Esophagus squamous epithelium (tissue), 4 donors: ENCODE results near the gene SLFN12.

Experiments
- CTCF ChIP-seq, 6 experiments: fragments of 450-650 bp in 4 of 6; fragments of 200-600 bp in 2 of 6; sonication (generic) in 2 of 6; IDR thresholded peaks; one replicate each; pipeline ENCODE4 v1.5.1; 2016 to 2019; ENCODE audit warnings: antibody characterized with exemption in 6 of 6, mild to moderate bottlenecking in 4 of 6, moderate library complexity in 4 of 6
- POLR2A ChIP-seq, 4 donors: fragments of 450-650 bp; IDR thresholded peaks; one replicate each; pipeline ENCODE4 v1.6.1; 2017; ENCODE audit warnings: antibody characterized with exemption in 4 of 4, mild to moderate bottlenecking in 4 of 4, moderate library complexity in 3 of 4

GRCh38 chr17:35476283-35476820 is 44.1 kb upstream of the SLFN12 start:
- TF ChIP-seq CTCF (IDR thresholded peaks at IDR 0.05) (no peak), POLR2A (IDR thresholded peaks at IDR 0.05) (no peak)
